Measurements from ENCODE around the gene RPS5.
A peak's percentile ranks its signal among the peaks of the same experiment; 100 is the strongest.
"Not testable (repeated sequence)": the region's sequence is repeated elsewhere in the genome, so short reads cannot be mapped to it uniquely, and the experiment has no call there.

Gene RPS5

DNA sequence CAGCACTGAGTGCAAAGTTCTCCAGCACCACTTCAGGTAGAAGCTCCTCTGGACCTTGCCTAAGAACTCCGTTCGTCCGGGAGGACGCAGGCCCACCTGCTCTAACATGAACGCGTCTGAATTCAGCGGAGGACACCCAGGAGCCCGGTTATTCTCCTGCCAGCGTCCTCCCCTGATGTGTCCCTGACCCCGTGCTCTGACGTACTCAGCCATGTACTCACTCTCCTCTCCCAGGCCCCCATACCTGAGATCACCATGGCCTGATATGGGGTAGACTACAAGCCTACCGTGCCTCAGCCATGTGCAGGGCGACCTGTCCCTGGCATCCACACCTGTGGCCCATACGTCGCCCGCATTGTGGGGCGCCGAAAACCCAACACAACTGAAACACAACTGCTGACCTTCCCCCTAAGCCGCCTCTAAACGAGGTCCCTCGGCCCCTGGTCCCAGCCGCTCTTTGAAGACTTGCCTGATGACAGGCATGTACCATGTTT is 20.6 kb downstream of the RPS5 start:
- no peak for DNase-seq

DNA sequence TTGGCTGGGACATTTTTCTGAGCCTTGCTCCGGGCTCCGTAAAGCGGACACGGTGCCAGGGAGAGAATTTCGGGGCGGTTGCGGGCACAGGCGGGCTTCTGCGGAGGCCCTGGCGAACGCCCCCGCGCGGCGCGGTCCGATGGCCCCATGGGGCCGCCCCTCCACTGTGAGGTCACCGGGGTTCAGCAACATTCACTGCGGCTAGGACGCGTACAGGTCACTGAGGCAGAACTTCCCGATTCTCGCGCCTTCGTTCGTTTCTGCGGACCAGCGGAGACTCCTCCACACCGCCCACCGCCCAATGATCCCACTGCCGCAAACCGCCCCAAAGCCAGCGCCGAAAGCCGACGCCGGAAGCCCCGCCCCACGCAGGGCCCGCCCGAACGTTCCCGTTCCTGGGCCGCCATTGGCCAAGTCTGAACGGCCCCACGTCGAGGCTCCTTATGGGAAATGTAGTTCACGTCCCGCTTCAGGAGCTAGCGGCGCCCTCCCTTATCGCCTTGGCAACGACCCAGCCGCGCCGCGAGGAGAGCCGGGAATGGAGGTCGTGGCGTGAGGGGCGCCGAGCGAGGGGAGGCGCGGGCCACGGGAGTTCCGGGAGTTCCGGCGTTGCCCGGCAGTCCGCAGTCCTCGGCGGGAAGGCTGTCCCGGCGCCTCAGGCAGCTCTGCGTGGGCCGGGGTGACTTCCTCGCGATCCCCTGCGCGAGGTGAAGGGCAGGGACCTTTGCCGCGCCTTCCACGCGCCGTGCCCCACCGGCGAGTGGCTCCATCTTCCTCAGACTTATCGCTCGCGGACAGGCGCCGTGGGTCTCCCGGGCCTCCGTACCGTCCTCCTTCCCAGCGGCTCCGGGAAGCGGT is 21.3 kb downstream of the RPS5 start, which contains the start of gene ZNF584:
Gene ZNF584, plus strand, starts transcription at position 498 of the 858 bp plus-strand sequence. CDS start 499 bp downstream, outside the sequence.
- peak; percentile 96 for DNase-seq

DNA sequence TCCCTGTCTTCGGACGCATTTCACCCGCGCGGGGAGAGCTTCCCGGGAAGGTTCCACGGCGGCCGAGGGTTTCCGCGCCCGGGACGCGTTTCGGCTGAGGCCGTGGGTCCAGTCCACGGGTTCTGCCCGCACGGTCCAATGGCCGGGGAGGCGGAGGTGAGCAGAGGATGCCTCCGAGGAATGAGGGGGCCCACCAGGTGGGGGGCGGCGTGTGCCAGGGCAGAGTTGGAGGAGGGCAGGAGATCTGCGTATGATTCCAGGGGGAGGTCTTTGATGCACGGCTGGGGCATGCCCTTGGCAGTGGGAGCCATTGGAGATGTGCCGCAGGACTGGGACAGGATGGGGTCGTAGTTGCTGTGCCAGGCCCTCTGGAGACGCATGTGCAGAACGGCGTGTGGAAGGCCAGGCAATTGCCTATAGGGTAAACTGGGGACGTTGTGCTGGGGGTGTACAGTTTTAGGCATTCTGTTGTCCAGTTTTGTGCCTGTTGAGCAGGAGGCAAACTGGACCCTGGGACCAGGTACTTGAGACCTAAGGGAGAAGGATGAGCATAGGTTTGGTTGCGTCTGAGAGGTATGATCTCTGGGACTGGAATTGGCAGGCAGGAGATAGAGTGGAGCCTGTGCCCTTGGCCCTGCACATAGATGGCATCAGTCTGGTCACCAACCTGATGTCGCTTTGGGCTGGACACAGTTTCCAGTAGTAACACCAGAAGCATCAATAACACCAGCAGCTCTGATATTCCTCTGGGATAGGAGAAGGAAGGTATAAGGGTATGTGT is 22.1 kb downstream of the RPS5 start:
- DNase-seq, result peak; percentile 9

DNA sequence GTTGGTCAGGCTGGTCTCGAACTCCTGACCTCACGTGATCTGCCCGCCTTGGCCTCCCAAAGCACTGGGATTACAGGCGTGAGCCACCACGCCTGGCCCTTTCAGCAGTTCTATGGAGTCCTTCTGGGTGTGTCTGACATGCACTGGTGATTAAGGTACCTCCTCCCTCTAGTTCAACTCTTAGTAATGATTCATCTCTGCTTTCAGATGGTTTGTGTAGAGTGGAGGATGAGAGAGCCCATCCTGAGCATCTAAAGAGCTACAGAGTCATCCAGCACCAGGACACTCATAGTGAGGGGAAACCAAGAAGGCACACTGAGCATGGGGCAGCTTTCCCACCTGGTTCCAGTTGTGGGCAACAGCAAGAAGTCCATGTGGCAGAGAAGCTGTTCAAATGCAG is 29.5 kb downstream of the RPS5 start:
- DNase-seq, result no peak

DNA sequence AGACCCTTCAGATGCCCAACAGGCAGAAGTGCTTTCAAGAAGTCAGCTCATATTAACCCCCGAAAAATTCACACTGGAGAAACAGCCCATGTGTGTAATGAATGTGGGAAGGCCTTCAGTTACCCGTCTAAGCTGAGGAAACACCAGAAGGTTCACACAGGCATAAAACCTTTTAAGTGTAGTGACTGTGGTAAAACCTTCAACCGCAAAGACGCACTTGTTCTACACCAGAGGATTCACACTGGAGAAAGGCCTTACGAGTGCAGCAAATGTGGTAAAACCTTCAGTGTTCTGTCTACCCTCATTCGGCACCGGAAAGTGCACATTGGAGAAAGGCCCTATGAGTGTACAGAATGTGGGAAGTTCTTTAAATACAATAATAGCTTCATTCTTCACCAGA is 30.0 kb downstream of the RPS5 start:
- no peak for DNase-seq

DNA sequence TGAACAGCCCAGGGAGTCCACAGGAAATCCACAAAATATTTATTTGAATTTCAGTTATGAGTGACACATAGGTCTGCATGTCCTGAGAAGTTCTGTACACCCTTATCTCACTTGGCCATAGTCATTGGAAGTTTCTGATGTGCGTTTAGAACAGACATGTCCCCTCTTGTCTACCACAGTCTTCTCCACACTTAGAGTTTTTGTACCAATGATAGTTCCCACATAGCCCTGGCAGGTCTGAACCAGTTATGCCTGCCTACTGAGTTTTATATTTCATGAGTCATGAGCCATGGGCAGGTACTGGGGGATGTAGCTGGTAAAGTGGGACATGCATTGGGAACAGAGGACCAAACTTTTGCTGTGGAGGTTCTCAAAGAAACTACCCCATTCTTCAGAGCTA is 41.5 kb downstream of the RPS5 start:
- DNase-seq, result no peak

DNA sequence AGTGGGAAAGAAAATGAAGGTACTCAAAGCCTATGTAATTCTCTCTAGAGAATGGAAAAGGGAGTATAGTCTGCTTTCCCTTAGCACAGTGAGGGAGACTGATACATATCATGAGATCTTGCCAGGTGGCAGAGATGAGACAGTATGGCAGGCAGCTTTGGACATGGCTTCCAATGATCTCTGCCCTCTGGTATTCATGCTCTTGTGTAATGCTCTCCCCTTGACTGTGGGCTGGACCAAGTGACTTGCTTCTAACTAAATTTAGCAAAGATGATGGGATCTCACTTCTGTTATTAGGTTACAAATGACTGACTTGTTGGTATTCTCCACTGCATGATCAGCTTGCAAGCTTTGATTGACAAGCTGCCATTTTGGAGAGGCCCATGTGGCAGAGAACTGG is 42.7 kb downstream of the RPS5 start:
- no peak for DNase-seq

DNA sequence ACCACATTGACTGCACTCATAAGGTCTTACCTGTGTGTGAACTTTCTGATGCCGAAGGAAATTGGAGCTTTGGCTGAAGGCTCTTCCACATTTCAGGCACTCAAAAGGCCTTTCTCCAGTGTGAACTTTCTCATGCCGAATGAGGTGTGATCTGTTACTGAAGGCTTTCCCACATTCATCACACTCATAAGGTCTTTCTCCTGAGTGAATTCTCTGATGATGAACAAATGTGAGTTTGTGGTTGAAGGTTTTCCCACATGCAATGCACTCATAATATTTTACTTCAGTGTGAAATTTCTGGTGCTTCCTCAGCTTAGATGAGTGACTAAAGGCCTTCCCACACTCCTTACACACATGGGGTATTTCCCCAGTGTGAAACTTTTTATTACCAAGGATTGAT is 47.1 kb downstream of the RPS5 start:
- no peak for DNase-seq

DNA sequence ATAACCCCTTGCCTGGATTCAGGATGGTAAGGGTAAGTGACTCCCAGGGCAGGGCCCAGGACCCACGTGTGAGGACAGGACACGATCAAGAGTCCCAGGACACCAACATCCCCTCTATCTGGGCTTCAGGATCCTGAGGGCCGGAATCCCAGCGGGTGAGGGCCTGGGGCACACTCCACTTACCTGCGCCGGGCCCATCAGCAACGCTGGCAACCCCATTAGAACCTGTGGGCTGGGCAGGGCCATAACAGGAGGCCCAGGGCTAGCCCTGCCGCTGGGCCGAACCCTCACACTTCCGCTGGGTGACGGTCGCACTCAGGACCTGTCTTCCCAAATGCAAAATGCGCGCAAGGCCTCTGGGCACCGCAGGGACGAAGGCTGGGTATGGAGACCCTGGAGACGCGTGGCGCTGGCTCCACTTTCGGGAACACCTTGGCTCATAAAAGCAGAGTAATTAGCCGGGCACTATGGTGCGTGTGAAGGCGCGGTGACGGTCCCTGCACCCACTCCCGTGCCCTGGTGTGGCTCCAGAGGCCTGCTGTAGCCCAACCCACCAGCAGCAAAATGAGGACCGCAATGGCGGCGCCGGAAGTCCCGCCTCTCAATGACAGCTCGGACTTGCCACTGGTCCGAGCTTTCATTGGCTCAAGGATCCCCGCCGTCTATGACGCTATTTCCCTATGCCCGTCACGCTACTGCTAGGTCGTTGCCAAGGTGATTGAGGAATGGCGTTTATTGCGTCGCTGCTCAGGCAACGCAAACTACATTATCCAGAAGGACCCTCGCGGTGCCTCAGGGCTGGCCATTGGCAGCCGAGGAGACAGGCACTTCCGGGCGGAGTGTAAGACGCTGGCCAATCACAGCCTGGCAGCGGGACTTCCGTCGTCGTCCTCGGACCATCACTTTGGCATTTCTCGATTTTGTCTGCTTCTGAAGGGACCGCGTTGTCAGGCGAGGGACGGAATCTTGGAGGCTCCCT is 52.8 kb downstream of the RPS5 start, which contains the start of gene ZNF132:
Gene ZNF132, minus strand, starts transcription at position 578 of the 979 bp plus-strand sequence. Its CDS starts 332 bp downstream, at position 246.
- DNase-seq, result peak; percentile 96

DNA sequence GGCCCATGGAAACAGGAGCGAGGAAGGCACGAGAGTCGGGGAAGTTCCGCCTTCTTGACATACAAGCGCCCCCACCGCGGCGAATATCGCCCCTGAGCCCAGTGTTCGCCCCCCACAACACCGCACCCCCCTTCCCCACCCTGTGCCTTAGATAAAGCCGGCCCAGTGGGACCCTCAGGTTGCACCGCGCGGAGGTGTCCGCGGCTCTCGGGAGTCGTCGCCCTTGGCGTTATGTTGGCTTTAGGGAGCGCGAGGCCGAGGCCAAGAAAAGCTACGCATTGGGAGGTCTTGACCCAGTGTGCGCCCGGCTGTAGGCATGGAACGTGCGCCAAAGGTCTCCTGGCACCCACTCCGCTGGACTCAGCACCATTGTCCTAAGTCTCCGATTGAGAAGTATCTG is 53.5 kb downstream of the RPS5 start:
- no peak for DNase-seq

DNA sequence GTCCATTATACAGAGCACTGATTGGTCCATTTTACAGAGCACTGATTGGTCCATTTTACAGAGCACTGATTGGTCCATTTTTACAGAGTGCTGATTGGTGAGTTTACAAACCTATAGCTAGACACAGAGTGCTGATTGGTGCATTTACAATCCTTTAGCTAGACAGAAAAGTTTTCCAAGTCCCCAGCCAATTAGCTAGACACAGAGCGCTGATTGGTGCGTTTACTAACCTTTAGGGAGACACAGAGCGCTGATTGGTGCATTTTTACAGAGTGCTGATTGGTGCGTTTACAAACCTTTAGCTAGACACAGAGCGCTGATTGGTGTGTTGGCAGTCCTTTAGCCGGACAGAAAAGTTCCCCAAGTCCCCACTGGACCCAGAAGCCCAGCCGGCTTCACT is 55.9 kb downstream of the RPS5 start:
- DNase-seq, result not testable (repeated sequence)

Data from DMS79 (cell line).